ENCODE measurements around the gene TMPRSS7.

TMPRSS7 gene

GRCh38 chr3:112109322-112109721 is 74.8 kb downstream of the TMPRSS7 start:
- TF ChIP-seq CTCF (conservative IDR thresholded peaks at IDR 0.05), result no peak
- no peak for TF ChIP-seq ZFX (IDR thresholded peaks at IDR 0.05)

GRCh38 chr3:112111785-112112402 is 77.4 kb downstream of the TMPRSS7 start:
- TF ChIP-seq ZFX (IDR thresholded peaks at IDR 0.05) (no peak), CTCF (conservative IDR thresholded peaks at IDR 0.05) (peak; percentile 89)
- no peak overlapping the region for H3K27ac ChIP-seq

More at GRCh38 chr3:112109322-112109721, 74.8 kb downstream of the TMPRSS7 start:
- H3K27ac ChIP-seq, result peak overlapping the region; percentile 21

- TF ChIP-seq ZFX (IDR thresholded peaks at IDR 0.05), result no peak
- no peak for TF ChIP-seq CTCF (conservative IDR thresholded peaks at IDR 0.05)
- H3K27ac ChIP-seq, result no peak overlapping the region
These were observed 80.1 kb downstream of the TMPRSS7 start for GRCh38 chr3:112114576-112115160.

GRCh38 chr3:112115161-112115739 is 80.7 kb downstream of the TMPRSS7 start:
- TF ChIP-seq ZFX (IDR thresholded peaks at IDR 0.05), result no peak
- TF ChIP-seq CTCF (conservative IDR thresholded peaks at IDR 0.05), result no peak
- H3K27ac ChIP-seq, result no peak overlapping the region

GRCh38 chr3:112115806-112116383 is 81.4 kb downstream of the TMPRSS7 start:
- no peak overlapping the region for H3K27ac ChIP-seq
- TF ChIP-seq CTCF (conservative IDR thresholded peaks at IDR 0.05) (no peak), ZFX (IDR thresholded peaks at IDR 0.05) (no peak)

GRCh38 chr3:112116748-112117186 is 82.2 kb downstream of the TMPRSS7 start:
- no peak for TF ChIP-seq ZFX (IDR thresholded peaks at IDR 0.05)
- no peak for TF ChIP-seq CTCF (conservative IDR thresholded peaks at IDR 0.05)
- H3K27ac ChIP-seq, result no peak overlapping the region

GRCh38 chr3:112117415-112117814 is 82.9 kb downstream of the TMPRSS7 start:
- no peak for TF ChIP-seq ZFX (IDR thresholded peaks at IDR 0.05)
- no peak for TF ChIP-seq CTCF (conservative IDR thresholded peaks at IDR 0.05)
- H3K27ac ChIP-seq, result no peak overlapping the region

All from C4-2B (cell line).